Dermis microvascular lymphatic vessel endothelial cell (primary cell): Measurements from ENCODE around the gene DEPP1. TPM values are rescaled to one million over a fixed set of nuclear protein-coding genes. Genes with fewer than 3 reads are reported as not detected.

Source experiments
- DNase-seq, 2 donors: peaks; one replicate each; pipeline versions ENCODE4 v3.0.0 to v3.0.0-alpha.2; 2010; ENCODE audit warnings: low read depth in 2 of 2
- total RNA-seq: library from RNA; depleted of rRNA; stranded (reverse); fragments of >200 nt; gene quantifications from 2 replicates; pipeline ENCODE4 v1.2.1, GENCODE V29; 2014

DEPP1 gene
- total RNA-seq, 1 donor from 2014 or later = 122 TPM

GRCh38 chr10:44968091-44968490, 10.5 kb downstream of the DEPP1 start:
- DNase-seq = no peak

DNA sequence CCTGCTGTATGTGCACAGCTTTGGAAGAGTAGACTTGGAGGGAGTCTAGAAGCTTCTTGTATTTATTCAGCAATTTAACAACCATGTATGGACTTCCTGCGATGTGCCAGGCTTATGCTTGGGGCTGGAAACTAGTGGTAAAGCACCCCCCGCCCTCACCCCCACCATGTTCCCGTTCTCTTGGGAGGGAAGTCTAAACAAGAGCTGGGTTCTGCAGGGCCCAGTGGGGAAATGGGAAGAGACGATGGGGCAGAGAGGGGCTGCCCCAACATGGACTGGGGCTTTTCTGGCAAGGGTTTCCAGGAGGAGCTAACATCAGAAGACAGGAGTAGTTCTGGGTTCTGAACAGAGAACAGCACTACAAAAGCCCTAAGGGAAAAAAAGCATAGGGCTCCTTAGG, 11.0 kb downstream of the DEPP1 start:
- no peak for DNase-seq

DNA sequence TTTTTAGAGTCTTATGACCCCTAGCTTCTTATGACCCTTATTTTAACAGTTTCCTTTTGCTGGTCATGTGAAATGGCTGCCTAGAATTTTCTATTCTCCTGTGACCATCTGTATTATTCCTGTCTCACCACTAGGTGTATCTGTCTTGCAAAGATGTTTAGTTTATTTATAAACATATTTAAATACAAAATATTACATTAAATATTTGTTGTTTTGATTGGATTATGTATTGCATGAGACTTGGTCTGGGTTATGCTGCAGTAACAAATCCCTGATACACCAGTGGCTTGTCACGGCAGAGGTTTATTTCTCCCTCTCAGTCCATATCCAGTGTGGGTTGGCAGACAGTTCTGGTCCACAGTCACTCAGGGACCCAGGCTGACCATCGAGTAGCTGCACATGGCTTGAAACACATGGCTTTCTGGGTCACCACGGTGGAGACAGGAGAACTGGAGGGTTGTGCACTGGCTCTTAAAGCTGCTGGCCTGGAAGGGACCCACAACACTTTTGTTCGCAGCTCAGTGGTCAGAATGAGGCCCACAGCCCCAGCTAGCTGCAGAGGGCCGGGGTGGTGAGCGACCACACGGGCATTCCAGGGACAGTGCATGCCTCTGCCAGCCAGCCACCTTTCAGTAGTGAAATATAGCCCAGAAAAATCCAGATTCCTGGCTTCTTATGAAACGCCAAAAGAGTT, 11.6 kb downstream of the DEPP1 start:
- no peak for DNase-seq

DNA sequence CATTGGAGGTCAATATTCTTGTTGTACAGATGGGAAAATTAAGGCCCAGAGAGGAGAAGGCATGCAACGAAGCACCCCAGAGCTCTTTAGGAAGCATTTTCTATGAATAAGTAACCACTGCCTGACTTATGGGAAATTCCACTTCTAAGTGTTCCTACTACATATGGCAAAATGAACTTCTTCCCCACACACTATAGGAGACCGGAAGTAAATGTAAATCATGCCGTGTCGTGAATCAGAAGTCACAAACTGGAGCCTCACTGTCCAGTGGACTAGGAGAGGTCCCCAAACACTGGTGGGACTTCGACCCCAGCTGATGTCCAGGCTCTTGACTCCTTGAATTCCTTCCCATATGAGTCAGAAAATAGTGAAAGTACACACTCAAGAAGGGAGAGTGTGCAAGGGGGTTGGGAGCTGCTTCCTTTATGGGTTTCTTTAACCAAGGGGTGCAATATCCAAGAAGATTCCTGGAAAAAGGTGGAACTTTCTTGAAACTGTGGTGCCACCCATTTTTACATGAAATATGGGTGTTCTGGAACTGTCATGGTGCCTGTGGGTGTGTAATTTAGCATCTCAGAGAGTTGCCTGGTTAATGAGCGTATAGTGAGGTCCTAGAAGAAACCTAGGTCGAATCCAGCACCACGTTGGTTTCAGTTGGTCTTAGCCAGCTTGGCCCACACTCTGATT, 12.3 kb downstream of the DEPP1 start:
- no peak for DNase-seq

GRCh38 chr10:44965651-44966097, 12.9 kb downstream of the DEPP1 start:
- no peak for DNase-seq

- no peak for DNase-seq
These were observed 13.5 kb downstream of the DEPP1 start for GRCh38 chr10:44965104-44965503.

GRCh38 chr10:44963772-44964633, 14.6 kb downstream of the DEPP1 start:
- DNase-seq = no peak

GRCh38 chr10:44962870-44963738, 15.5 kb downstream of the DEPP1 start:
- no peak for DNase-seq

- no peak for DNase-seq
These were observed 16.5 kb downstream of the DEPP1 start for GRCh38 chr10:44961931-44962750.

- DNase-seq = no peak
These were observed 17.4 kb downstream of the DEPP1 start for GRCh38 chr10:44961230-44961571.

- DNase-seq = no peak
These were observed 18.0 kb downstream of the DEPP1 start for GRCh38 chr10:44960482-44961229.

DNA sequence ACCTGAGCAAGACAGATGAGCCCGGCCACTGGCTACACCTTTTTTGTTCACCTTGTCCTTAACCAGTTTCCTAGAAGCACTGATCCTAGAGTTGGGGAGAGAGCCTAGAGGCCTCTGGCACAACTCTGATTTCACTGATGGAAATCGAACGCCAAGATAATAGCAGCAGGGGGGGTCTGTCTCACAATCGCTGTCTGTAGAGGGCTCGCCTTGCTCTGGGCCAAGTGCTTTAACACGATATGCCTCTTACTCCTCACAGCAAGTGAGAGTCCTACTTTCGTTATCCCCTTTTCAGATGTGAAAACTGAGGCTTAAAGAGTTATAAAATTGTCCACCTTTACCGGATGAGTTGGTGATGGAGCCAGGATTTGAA, 18.5 kb downstream of the DEPP1 start:
- DNase-seq = no peak

DNA sequence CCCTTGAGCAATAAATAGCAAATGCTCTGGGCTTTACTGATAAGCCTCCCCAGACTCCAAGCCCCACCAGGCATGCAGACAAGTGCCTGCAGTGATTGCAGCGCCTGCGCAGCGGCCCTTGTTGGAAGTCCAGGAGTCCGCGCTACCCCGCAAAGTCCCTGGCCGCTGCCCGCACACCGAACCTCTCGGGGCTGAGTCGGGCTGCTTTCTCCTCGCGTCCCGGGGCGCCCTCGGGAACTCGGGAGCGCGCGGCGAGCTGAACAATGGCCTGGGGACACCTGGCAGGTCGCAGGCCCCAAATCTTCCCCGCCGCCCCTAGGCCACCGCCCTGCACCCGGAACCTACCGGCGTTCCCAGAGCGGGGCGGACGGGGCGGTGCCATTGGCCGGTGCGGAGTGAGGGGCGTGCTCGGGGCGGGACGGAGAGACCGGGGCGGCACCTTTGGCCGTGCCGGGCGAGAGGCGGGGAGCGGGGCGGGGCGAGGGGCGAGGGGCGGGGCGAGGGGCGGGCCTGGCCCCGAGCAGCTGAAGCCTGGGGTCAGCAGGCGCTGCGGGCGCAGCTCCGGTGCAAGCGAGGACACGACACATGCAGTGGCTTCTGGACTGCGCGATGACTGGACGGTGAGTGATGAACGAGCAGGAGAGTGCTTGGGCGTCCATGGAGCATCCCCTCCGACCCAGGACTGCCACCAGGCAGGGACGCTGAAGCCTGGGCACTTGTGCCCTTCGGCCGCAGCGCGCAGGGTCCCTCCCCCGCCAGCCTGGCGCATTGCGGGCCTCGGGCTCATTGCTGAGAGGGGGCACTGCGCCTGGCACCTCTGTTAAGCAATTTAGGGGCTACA, 19.1 kb downstream of the DEPP1 start, which contains the start of gene RASSF4:
TSS of gene RASSF4 (plus strand) at position 556 of the 841 bp plus-strand sequence. CDS start 10,401 bp downstream, outside the sequence.
- DNase-seq = peak in 1 of 2 donors; percentile 84

DNA sequence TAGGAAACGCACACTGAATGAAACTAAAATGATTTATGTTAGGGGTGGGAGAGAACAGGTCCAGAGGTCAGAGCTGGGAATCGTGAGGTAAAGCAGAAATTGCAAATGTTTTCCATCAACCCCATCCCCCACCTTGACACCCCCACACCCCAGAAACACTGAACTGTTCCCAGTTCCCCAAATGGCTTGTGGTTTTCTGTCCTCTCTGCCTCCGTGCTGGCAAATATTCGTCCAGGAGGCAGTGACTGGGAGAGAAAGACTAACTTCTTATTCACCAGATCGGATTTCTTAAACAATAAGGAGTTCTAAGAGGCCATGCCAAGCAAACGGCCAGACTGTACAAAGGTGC, 19.7 kb downstream of the DEPP1 start:
- DNase-seq = no peak

DNA sequence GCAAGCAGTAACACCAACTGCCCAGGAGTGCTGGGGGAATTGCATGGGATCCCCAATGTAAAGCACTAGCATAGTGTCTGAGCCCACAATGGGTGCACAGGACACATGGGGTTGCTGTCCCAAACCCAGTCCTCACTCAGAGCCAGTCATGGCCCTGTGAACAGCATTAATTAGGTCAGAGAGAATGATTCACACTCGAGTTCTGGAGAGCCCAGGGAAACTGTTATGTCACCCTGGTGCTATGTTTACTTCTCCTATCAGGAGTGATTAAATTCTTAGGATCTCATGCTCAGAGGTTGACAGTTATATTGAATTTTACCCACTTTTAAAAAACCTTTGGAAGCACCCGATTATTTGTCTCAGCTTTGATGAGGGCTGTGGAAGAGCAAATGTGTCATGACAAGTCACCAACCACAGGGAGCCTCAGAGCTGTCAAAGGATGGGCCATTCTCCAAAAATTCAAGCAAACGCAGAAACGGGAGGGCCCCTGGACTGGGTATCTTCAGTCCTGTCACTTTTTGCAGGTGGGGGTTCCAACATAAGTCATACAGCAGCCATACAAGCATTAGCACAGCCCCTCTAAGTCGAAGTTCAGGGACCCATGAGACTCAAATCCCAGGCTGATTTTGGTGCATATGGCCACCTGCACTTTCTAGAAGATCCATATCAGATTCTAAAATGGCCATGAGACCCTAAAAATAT, 20.3 kb downstream of the DEPP1 start:
- peak in 1 of 2 donors; percentile 35 for DNase-seq

GRCh38 chr10:44956717-44957706, 21.6 kb downstream of the DEPP1 start:
- no peak for DNase-seq

DNA sequence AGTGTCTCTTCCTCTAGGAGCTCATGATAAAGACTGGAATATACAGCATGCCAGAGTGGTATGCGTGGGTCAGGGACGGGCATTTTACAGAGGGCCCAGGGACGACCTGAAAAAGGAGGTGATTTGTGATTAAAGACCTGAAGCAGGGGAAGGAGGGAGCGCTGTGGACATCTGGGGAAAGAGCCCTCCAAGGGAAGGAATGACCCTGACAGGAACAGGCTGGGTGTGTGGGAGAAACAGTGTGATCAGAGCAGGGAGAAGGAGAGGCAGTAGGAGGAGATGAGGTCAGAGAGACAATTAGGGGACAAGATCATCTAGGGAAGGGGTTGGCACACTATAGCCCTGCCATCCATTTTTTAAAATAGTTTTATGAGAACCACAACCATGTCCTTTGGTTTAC, 22.4 kb downstream of the DEPP1 start:
- no peak for DNase-seq
